ENCODE measurements around the gene SEC14L2.

Gene SEC14L2

GRCh38 chr22:30357236-30357570 lies 39.6 kb upstream of the SEC14L2 start (continued):
- 0 out of 2 replicates have a peak, but pooled peaks have one; percentile 6 for TF ChIP-seq ZBTB17 (tag by site-specific recombination; IDR thresholded peaks at IDR 0.05)
- peak; percentile 56 for TF ChIP-seq GLIS1 (tag by site-specific recombination; IDR thresholded peaks at IDR 0.05)
- peak; percentile 59 for TF ChIP-seq ZNF600 (tag by site-specific recombination; IDR thresholded peaks at IDR 0.05)
- TF ChIP-seq ZNF404 (tag by site-specific recombination; IDR thresholded peaks at IDR 0.05) = no peak
- TF ChIP-seq TRIM28 (IDR thresholded peaks at IDR 0.05; ENCODE audit: borderline replicate concordance, low read length) = no peak
- TF ChIP-seq, protein P1, sequence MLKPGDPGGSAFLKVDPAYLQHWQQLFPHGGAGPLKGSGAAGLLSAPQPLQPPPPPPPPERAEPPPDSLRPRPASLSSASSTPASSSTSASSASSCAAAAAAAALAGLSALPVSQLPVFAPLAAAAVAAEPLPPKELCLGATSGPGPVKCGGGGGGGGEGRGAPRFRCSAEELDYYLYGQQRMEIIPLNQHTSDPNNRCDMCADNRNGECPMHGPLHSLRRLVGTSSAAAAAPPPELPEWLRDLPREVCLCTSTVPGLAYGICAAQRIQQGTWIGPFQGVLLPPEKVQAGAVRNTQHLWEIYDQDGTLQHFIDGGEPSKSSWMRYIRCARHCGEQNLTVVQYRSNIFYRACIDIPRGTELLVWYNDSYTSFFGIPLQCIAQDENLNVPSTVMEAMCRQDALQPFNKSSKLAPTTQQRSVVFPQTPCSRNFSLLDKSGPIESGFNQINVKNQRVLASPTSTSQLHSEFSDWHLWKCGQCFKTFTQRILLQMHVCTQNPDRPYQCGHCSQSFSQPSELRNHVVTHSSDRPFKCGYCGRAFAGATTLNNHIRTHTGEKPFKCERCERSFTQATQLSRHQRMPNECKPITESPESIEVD (tag by site-specific recombination; IDR thresholded peaks at IDR 0.05) = no peak
- TF ChIP-seq ZNF426 (tag by site-specific recombination; IDR thresholded peaks at IDR 0.05) = no peak
- TF ChIP-seq ZSCAN16 (tag by site-specific recombination; IDR thresholded peaks at IDR 0.05) = no peak
- no peak for TF ChIP-seq ZFP41 (tag by site-specific recombination; IDR thresholded peaks at IDR 0.05; ENCODE audit: borderline replicate concordance)
- no peak for TF ChIP-seq GFI1B (tag by site-specific recombination; IDR thresholded peaks at IDR 0.05)
- TF ChIP-seq, protein P2, sequence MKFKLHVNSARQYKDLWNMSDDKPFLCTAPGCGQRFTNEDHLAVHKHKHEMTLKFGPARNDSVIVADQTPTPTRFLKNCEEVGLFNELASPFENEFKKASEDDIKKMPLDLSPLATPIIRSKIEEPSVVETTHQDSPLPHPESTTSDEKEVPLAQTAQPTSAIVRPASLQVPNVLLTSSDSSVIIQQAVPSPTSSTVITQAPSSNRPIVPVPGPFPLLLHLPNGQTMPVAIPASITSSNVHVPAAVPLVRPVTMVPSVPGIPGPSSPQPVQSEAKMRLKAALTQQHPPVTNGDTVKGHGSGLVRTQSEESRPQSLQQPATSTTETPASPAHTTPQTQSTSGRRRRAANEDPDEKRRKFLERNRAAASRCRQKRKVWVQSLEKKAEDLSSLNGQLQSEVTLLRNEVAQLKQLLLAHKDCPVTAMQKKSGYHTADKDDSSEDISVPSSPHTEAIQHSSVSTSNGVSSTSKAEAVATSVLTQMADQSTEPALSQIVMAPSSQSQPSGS (tag by site-specific recombination; IDR thresholded peaks at IDR 0.05; ENCODE audit: low read depth) = no peak
- TF ChIP-seq ZSCAN30 (tag by site-specific recombination; IDR thresholded peaks at IDR 0.05) = no peak
- no peak for TF ChIP-seq TCF7L2 (IDR thresholded peaks at IDR 0.05; ENCODE audit: borderline replicate concordance, low read depth, low read length)
- TF ChIP-seq KLF9 (tag by site-specific recombination; IDR thresholded peaks at IDR 0.05; ENCODE audit: low read depth) = 0 out of 2 replicates have a peak, but pooled peaks have one; percentile 2
- TF ChIP-seq ZNF692 (tag by site-specific recombination; IDR thresholded peaks at IDR 0.05) = no peak
- TF ChIP-seq MZF1 (tag by site-specific recombination; IDR thresholded peaks at IDR 0.05; ENCODE audit: borderline replicate concordance) = no peak
- no peak for TF ChIP-seq ZNF266 (tag by site-specific recombination; IDR thresholded peaks at IDR 0.05; ENCODE audit: low read depth)
- TF ChIP-seq INSM2 (tag by site-specific recombination; IDR thresholded peaks at IDR 0.05) = no peak
- 0 out of 2 replicates have a peak, but pooled peaks have one; percentile 6 for TF ChIP-seq ZBTB8A (tag by site-specific recombination; IDR thresholded peaks at IDR 0.05)
- TF ChIP-seq ZBTB20 (tag by site-specific recombination; IDR thresholded peaks at IDR 0.05) = no peak
- TF ChIP-seq GLIS2 (tag by site-specific recombination; IDR thresholded peaks at IDR 0.05) = peak; percentile 90
- no peak for TF ChIP-seq HOXD13 (CRISPR knock-in tag; IDR thresholded peaks at IDR 0.05; ENCODE audit: borderline replicate concordance)
- TF ChIP-seq ZFHX2 (tag by site-specific recombination; conservative IDR thresholded peaks at IDR 0.05) = no peak

All from HEK293 (cell line).